Measurements from ENCODE around the gene KCND3. TPM values are rescaled to one million over a fixed set of nuclear protein-coding genes. Genes with fewer than 3 reads are reported as not detected.

KCND3 gene
- total and polyA plus RNA-seq, 2 of the 4 experiments (the other 2 are of a cell fraction), result under 0.01 to 0.03 TPM

DNA sequence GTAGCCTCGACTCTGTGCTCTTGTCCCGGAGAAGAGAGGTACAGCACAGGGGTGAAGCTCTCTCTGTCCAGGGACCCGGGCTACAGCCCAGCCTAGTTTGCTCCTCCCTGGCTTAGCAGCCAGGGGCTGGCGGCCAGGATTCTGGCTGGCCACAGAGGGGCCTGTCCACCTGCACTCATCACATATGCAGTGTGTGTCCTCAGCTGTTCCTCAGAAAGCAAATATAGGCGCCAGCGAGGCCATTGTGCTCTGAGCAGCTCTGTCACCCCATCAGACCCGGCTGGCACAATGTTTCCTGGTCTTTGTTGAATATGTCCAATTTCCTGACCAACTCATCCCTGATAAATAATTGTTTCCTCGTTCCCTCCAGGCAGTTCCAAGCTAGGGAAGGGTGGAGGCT, 28.5 kb downstream of the KCND3 start:
- intact Hi-C loops (cut with micrococcal nuclease), result no loop called here
- CTCF ChIA-PET, result no interaction called here

More for the DNA sequence above, 28.5 kb downstream of the KCND3 start:
- H2AK5ac ChIP-seq (ENCODE audit: low read depth, low read length), result no peak overlapping the region
- no peak overlapping the region for H3K18ac ChIP-seq (ENCODE audit: low read depth, low read length)
- no peak for ATAC-seq (ENCODE audit: low read depth)
- H3K79me1 ChIP-seq (ENCODE audit: low read depth in 1 of 2, low read length in 2 of 2), result no peaks in the 10 kb centered on the region
- no peak overlapping the region for H3K4ac ChIP-seq (ENCODE audit: low read depth, low read length)
- no peaks in the 10 kb centered on the region; the same call in 1 of the 2 replicates for H3K27me3 ChIP-seq (ENCODE audit: control insufficient read depth, insufficient read depth, low read length)
- no peaks in the 10 kb centered on the region for H3K9me3 ChIP-seq (ENCODE audit: control insufficient read depth, insufficient read depth, low read length)
- H2BK5ac ChIP-seq (ENCODE audit: low read depth, low read length, poor library complexity, severe bottlenecking), result no peak overlapping the region
- H3K23ac ChIP-seq (ENCODE audit: low read depth, low read length), result no peak overlapping the region
- no peak overlapping the region for H2BK20ac ChIP-seq (ENCODE audit: low read depth, low read length)
- H2AFZ ChIP-seq (replicated peaks; ENCODE audit: low read length, poor library complexity), result no peak overlapping the region
- H3K4me3 ChIP-seq (ENCODE audit: insufficient read depth, low read depth, low read length), result no peak overlapping the region
- H2BK120ac ChIP-seq (ENCODE audit: low read depth, low read length), result no peak overlapping the region
- POLR2A ChIA-PET (ENCODE audit: unreplicated experiment), result no interaction called here
- H3K4me2 ChIP-seq (ENCODE audit: low read depth, low read length), result no peak overlapping the region
- in situ Hi-C loops (cut with MboI; ENCODE audit: low sequenced_read_pairs), result no loop called here
- H3K4me1 ChIP-seq (ENCODE audit: control insufficient read depth, insufficient read depth, low read length), result no peaks in the 10 kb centered on the region
- no peak overlapping the region for H3K27ac ChIP-seq (ENCODE audit: insufficient read depth, low read length)
- no peak overlapping the region for H3K56ac ChIP-seq (ENCODE audit: extremely low read depth, insufficient read depth, low read length)
- no peak overlapping the region for H2BK15ac ChIP-seq (ENCODE audit: low read depth, low read length)
- WGBS, 2 experiments (ENCODE audit: extremely low coverage in 2 of 2, insufficient read length in 1 of 2), result 63% methylated on average over 3 of the region's 8 CpGs; no CpG with 5 or more reads in 1 of the 2 experiments
- H3K9ac ChIP-seq (ENCODE audit: low read depth, low read length), result no peak overlapping the region
- H4K91ac ChIP-seq (ENCODE audit: insufficient read depth, low read depth, low read length), result no peak overlapping the region
- H4K20me1 ChIP-seq (ENCODE audit: insufficient read depth, low read length), result no peaks in the 10 kb centered on the region
- H3K9me1 ChIP-seq (ENCODE audit: insufficient read depth, low read length), result no peaks in the 10 kb centered on the region
- dilution Hi-C loops (cut with HindIII; ENCODE audit: low sequenced_read_pairs, unreplicated experiment), result no loop called here
- BruUV-seq (replicated peaks), result no TSS peak
- no peak overlapping the region for H3K14ac ChIP-seq (replicated peaks; ENCODE audit: low read depth, low read length)
- no peak overlapping the region for H4K5ac ChIP-seq (ENCODE audit: low read depth, low read length)
- H3K36me3 ChIP-seq (ENCODE audit: control insufficient read depth, insufficient read depth, low read length), result no peaks in the 10 kb centered on the region
- no peak for TF ChIP-seq POLR2A (IDR thresholded peaks at IDR 0.05; ENCODE audit: low read depth, low read length)
- no peak for TF ChIP-seq RFX5 (IDR thresholded peaks at IDR 0.05; ENCODE audit: low read depth, low read length)
- TF ChIP-seq RAD21 (IDR thresholded peaks at IDR 0.05; ENCODE audit: low read length), result no peak
- no peak for TF ChIP-seq USF2 (IDR thresholded peaks at IDR 0.05; ENCODE audit: low read depth, low read length)
- no peak for TF ChIP-seq MAFK (IDR thresholded peaks at IDR 0.05; ENCODE audit: low read depth, low read length)
- no peak for TF ChIP-seq MXI1 (IDR thresholded peaks at IDR 0.05; ENCODE audit: borderline replicate concordance, low read depth, low read length)
- no peak for TF ChIP-seq CHD1 (IDR thresholded peaks at IDR 0.05; ENCODE audit: low read depth, low read length)
- TF ChIP-seq SMC3 (IDR thresholded peaks at IDR 0.05; ENCODE audit: low read depth, low read length), result no peak
- no peak for TF ChIP-seq CTCF (conservative IDR thresholded peaks at IDR 0.05; ENCODE audit: low read depth, low read length)
- TF ChIP-seq CEBPB (IDR thresholded peaks at IDR 0.05; ENCODE audit: low read depth, low read length), result no peak
- no peak for TF ChIP-seq BHLHE40 (IDR thresholded peaks at IDR 0.05; ENCODE audit: low read depth, low read length)
- TF ChIP-seq NFE2L2 (IDR thresholded peaks at IDR 0.05; ENCODE audit: low read depth, low read length), result no peak
- no peak for TF ChIP-seq FOS (IDR thresholded peaks at IDR 0.05; ENCODE audit: low read depth, low read length)
- no peak for TF ChIP-seq RCOR1 (IDR thresholded peaks at IDR 0.05; ENCODE audit: insufficient replicate concordance, low read length)
- no peak for TF ChIP-seq ELK1 (IDR thresholded peaks at IDR 0.05; ENCODE audit: borderline replicate concordance, low read depth, low read length)
- TF ChIP-seq MAZ (IDR thresholded peaks at IDR 0.05; ENCODE audit: borderline replicate concordance, low read depth, low read length), result no peak
- no peak overlapping the region for H2AK9ac ChIP-seq (replicated peaks; ENCODE audit: low read depth, low read length, poor library complexity)
- no peak overlapping the region for H4K8ac ChIP-seq (ENCODE audit: low read depth in 2 of 2, low read length in 2 of 2)
- DNase-seq, result no peak

Data from IMR-90 (cell line).